Measurements from ENCODE around the gene VWCE. TPM values are rescaled to one million over a fixed set of nuclear protein-coding genes. Genes with fewer than 3 reads are reported as not detected.
"Not testable (repeated sequence)": the region's sequence is repeated elsewhere in the genome, so short reads cannot be mapped to it uniquely, and the experiment has no call there.

The VWCE gene
- total RNA-seq, 1 donor from 2014 or later: 1.0 TPM

DNA sequence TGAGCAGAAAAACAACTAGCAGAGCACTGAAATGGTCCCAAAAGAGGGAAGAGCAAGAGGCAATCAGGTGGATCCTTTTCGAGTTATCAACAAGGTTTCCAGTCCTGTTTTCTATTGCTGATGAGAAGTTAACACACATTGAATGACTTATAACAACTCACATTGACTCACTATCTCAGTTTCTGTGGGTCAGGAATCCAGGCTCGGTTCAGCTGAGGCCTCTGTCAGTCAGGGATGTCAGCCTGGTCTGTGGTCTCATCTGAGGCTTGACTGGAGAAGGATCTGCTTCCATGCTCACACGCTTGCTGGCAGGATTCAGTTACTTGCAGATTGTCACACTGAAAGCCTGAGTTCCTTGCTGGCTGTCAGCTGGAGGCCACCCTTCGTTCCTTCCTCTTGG, 58.0 kb downstream of the VWCE start:
- ATAC-seq; DNase-seq (ENCODE audit: missing footprints); intact Hi-C loops (cut with DNase I): not testable (repeated sequence)

DNA sequence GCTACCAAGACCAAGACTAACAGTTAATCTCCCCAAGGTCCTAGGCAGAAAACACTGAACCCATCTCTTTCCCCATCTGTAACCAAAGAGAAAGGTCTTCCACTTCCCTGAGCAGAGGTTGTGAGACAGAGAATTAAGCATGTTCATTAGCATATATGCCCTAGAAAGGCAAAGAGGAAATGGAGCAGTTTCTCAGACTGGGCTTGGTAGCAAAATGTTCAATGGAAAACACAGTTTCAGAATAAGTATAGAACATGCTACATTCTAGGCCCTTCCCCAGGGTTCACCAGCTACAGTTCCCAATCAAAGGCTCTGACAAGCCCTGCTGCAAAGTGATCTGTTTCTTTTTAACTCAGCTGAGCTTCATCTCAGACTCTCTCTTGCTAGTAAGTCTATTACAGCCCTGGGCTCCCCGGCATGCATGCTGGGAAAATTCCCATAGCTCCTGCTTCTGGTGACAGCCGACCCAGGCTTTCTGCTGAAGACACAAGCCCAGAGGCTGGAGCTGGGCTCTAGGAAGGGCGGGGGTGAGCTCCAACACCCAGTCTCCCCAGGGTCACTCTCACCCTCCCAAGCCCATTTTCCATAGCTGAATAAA, 62.5 kb downstream of the VWCE start:
- ATAC-seq; DNase-seq (ENCODE audit: missing footprints); intact Hi-C loops (cut with DNase I): not testable (repeated sequence)

DNA sequence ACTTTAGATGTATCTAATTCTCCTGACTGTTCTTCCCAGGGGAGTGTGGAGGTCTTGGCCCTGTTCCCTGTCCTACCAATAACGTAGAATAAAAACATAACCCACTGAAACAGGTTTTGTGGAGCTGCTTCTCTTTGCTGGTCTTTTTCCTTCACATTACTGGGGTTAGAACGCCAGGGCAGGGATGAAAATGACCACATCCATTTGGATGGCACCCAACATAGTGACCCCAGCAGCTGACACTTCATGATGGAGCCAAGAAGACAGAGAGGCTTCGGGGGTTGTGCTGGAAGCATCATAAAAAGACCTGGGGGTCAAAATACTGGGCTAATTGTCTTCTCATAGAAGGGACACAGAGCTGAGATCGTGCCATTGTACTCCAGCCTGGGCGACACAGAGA, 63.5 kb downstream of the VWCE start:
- DNase-seq (ENCODE audit: missing footprints); intact Hi-C loops (cut with DNase I); ATAC-seq: not testable (repeated sequence)

DNA sequence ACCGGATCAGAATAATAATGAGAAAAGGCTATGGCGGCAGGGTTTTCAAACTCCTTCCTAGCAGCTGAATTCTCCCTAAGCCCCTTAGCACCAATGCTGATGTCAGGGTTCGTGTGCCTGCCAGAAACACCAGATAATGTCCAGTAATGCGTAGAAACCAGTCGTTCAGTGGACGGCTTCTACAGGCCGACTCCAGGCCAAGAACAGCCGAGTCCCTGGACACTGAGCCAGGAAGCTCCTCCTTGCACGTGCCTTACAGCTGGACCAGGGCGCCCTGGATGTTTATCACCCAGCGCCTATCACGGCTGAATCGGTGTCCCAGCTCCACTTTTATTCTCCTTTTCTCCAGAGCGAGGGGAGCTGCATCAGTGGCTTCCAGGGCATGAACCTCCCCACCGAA, 64.1 kb downstream of the VWCE start:
- intact Hi-C loops (cut with DNase I): not testable (repeated sequence)
- ATAC-seq: peak; percentile 82

DNA sequence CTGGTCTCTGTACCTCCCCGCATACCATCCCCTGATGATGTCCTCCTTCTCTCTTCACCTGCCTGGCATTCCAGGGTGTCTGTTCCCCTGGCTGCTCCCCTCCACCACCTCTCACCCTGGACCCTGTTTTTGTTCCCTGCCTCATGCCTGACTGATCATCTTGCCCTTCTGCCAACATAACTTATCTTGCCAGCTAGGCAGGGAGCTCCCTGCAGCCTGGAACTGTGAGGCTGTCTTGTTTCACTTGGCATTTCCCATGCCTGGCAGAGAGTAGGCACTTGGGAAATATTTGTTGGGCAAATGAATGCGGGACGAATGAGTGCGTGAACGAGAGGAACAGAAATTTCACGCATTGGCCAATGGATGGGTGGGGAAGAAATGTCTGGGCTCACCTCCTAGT, 65.7 kb downstream of the VWCE start:
- peak; percentile 26 for ATAC-seq
- DNase-seq (ENCODE audit: missing footprints); intact Hi-C loops (cut with DNase I): not testable (repeated sequence)

More for the DNA sequence above, 64.1 kb downstream of the VWCE start:
- not testable (repeated sequence) for DNase-seq (ENCODE audit: missing footprints)

DNA sequence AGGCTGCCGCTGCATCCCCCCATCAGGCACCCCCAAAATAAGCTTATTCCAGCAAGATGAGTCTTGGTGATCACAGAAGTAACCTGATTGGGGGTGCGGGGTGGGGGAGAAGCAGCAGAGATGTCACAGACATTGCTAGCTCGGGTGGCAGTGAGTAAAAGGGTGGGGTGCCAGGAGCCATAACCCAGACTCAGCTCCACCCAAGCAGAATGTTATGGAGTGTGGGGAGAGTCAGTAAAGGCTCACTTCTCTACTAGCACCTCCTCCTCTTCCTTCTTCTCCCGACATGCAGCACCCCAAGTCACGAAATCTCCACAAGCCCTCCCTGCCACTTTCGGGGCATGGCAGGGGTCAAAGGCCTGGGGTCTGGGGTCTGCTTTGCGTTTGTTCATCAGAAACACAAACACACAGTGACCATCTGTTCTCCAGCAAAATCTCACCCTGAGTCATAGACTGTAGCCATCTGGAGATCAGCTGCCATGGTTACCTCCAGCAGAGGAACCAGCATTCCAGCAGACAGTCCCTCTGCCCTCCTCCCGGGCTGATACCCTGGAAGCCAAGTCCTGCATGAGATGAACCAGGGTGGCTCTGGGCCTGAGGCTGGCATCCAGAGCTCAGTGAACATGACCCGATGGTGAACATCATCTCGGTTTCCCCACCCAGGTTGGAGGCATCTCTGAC, 68.5 kb downstream of the VWCE start:
- ATAC-seq; DNase-seq (ENCODE audit: missing footprints); intact Hi-C loops (cut with DNase I): not testable (repeated sequence)

DNA sequence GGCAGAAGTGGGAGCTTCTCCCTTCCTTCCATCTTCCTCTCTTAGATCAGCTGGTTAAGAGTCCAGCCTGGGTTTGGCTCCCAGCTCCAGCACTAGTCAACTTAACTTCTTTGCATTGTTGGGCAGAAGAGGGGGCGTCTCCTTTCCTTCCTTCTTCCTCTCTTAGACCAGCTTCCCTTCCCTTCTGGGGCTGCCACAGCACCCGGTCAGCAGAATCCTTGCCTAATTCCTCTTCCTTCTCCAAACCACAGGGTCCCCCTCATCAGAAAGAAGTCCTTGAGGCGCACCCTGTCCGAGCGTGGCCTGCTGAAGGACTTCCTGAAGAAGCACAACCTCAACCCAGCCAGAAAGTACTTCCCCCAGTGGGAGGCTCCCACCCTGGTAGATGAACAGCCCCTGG, 72.4 kb downstream of the VWCE start:
- ATAC-seq: peak; percentile 68
- intact Hi-C loops (cut with DNase I); DNase-seq (ENCODE audit: missing footprints): not testable (repeated sequence)

DNA sequence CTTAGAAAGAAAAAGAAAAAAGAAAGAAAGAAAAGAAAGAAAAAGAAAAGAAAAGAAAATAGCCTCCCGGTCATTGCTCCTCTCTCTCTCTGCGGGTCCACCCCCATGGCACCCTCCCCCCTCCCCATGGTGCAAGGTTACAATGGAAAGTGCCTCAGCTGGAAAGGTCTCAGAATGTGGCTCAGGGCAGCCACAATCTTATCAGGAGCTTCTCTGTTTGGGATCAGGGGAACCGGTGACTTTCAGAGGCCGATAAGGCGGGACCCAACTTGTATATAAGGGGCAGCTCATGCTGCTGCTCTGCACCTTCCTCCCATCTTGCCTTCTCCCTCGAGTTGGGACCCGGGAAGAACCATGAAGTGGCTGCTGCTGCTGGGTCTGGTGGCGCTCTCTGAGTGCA, 73.1 kb downstream of the VWCE start, which contains the start of gene PGA4:
Gene PGA4 (plus strand): TSS at position 301 of the 400 bp plus-strand sequence. CDS start 54 bp downstream, at position 355.
- ATAC-seq; intact Hi-C loops (cut with DNase I); DNase-seq (ENCODE audit: missing footprints): not testable (repeated sequence)

DNA sequence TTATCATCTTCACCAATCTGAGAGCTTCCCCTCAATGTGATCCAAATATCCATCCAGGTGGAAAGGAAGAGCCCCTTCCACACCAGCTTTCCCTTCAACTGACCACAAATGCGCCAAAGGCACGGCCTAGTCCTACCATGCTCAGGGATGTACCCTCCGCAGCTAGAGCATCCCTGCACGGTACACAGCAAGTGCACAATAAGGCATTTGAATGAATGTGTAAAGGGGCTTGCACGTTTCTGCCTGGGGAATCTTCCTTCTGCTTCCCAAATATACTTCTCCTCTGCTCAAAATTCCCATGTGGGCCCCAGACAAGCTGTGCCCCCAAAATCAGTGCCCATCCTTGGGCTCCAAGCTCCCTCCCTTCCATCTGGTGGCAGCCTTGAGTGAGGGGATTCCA, 76.1 kb downstream of the VWCE start:
- ATAC-seq; DNase-seq (ENCODE audit: missing footprints); intact Hi-C loops (cut with DNase I): not testable (repeated sequence)

DNA sequence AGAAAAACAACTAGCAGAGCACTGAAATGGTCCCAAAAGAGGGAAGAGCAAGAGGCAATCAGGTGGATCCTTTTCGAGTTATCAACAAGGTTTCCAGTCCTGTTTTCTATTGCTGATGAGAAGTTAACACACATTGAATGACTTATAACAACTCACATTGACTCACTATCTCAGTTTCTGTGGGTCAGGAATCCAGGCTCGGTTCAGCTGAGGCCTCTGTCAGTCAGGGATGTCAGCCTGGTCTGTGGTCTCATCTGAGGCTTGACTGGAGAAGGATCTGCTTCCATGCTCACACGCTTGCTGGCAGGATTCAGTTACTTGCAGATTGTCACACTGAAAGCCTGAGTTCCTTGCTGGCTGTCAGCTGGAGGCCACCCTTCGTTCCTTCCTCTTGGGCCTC, 76.8 kb downstream of the VWCE start:
- ATAC-seq; intact Hi-C loops (cut with DNase I); DNase-seq (ENCODE audit: missing footprints): not testable (repeated sequence)

DNA sequence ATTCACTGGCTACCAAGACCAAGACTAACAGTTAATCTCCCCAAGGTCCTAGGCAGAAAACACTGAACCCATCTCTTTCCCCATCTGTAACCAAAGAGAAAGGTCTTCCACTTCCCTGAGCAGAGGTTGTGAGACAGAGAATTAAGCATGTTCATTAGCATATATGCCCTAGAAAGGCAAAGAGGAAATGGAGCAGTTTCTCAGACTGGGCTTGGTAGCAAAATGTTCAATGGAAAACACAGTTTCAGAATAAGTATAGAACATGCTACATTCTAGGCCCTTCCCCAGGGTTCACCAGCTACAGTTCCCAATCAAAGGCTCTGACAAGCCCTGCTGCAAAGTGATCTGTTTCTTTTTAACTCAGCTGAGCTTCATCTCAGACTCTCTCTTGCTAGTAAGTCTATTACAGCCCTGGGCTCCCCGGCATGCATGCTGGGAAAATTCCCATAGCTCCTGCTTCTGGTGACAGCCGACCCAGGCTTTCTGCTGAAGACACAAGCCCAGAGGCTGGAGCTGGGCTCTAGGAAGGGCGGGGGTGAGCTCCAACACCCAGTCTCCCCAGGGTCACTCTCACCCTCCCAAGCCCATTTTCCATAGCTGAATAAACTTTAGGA, 81.3 kb downstream of the VWCE start:
- DNase-seq (ENCODE audit: missing footprints); intact Hi-C loops (cut with DNase I); ATAC-seq: not testable (repeated sequence)

DNA sequence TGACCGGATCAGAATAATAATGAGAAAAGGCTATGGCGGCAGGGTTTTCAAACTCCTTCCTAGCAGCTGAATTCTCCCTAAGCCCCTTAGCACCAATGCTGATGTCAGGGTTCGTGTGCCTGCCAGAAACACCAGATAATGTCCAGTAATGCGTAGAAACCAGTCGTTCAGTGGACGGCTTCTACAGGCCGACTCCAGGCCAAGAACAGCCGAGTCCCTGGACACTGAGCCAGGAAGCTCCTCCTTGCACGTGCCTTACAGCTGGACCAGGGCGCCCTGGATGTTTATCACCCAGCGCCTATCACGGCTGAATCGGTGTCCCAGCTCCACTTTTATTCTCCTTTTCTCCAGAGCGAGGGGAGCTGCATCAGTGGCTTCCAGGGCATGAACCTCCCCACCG, 82.9 kb downstream of the VWCE start:
- intact Hi-C loops (cut with DNase I); DNase-seq (ENCODE audit: missing footprints): not testable (repeated sequence)
- peak; percentile 77 for ATAC-seq

DNA sequence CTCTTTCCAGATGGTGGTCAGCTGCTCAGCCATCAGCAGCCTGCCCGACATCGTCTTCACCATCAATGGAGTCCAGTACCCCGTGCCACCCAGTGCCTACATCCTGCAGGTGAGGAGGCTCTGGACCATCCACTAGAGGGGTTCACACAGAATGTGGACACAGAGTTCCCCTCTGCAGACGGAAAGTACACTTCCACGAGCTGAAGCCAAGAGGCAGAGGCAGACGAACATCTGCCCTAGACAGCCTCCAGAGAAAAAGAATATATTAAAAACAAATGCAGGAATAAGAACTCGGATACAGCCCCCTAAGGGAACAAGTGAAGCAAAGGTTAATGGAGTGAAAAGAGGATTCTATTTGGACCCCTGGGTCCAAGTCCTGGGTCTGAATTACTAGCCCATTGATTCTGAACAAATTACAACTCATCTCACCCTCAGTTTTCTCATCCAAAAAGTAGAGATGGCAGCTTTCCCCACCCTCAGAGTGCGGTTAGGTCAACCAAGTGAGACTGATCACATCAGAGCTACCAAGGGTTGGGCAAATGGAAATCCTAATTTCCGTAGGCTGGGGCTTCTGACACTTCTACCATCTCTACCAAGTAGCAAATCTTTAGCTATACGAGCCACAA, 83.7 kb downstream of the VWCE start:
- DNase-seq (ENCODE audit: missing footprints); ATAC-seq; intact Hi-C loops (cut with DNase I): not testable (repeated sequence)

DNA sequence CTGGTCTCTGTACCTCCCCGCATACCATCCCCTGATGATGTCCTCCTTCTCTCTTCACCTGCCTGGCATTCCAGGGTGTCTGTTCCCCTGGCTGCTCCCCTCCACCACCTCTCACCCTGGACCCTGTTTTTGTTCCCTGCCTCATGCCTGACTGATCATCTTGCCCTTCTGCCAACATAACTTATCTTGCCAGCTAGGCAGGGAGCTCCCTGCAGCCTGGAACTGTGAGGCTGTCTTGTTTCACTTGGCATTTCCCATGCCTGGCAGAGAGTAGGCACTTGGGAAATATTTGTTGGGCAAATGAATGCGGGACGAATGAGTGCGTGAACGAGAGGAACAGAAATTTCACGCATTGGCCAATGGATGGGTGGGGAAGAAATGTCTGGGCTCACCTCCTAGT, 84.5 kb downstream of the VWCE start:
- peak; percentile 21 for ATAC-seq
- intact Hi-C loops (cut with DNase I); DNase-seq (ENCODE audit: missing footprints): not testable (repeated sequence)

Other genes starting within 250 kb of the VWCE start
- not detected for gene CD5, start 192.8 kb downstream of the VWCE start, total RNA-seq
- 16.5 TPM for gene VPS37C, start 133.9 kb downstream of the VWCE start, total RNA-seq
- 1.2 TPM for gene PGA3, start 91.8 kb downstream of the VWCE start, total RNA-seq
- gene PGA4, start 73.0 kb downstream of the VWCE start, total RNA-seq: not detected
- 0.95 TPM for gene PGA5, start 54.1 kb downstream of the VWCE start, total RNA-seq
- gene DDB1, start 37.8 kb upstream of the VWCE start, total RNA-seq: 113 TPM
- gene TKFC, start 37.9 kb upstream of the VWCE start, total RNA-seq: 12.3 TPM
- gene CYB561A3, start 66.6 kb upstream of the VWCE start, total RNA-seq: 14.6 TPM
- gene TMEM138, start 67.1 kb upstream of the VWCE start, total RNA-seq: 18.0 TPM
- gene TMEM216, start 97.3 kb upstream of the VWCE start, total RNA-seq: 4.6 TPM
- 36.5 TPM for gene CPSF7, start 134.7 kb upstream of the VWCE start, total RNA-seq
- gene SDHAF2, start 134.8 kb upstream of the VWCE start, total RNA-seq: 36.8 TPM
- gene LRRC10B, start 213.4 kb upstream of the VWCE start, total RNA-seq: 0.60 TPM

All from Right ventricle myocardium inferior (tissue), 1 donor.